Osteocyte (in vitro differentiated cells): ENCODE measurements around the gene GSPT2. TPM values are rescaled to one million over a fixed set of nuclear protein-coding genes. Genes with fewer than 3 reads are reported as not detected.

Source experiments
- DNase-seq: peaks from one replicate; pipeline ENCODE4 v3.0.0; 2021; ENCODE audit warnings: mixed read lengths; ENCODE audit not compliant: unreplicated experiment; ENCODE audit errors: extremely low spot score
- H3K27ac Mint-ChIP-seq: one replicate; pipeline ENCODE4 v1.8.0; 2021; ENCODE audit warnings: mild to moderate bottlenecking, mixed read lengths; ENCODE audit not compliant: unreplicated experiment
- H3K27me3 Mint-ChIP-seq: one replicate; pipeline ENCODE4 v1.8.0; 2021; ENCODE audit warnings: mixed read lengths; ENCODE audit not compliant: unreplicated experiment
- H3K36me3 Mint-ChIP-seq: one replicate; pipeline ENCODE4 v1.8.0; 2021; ENCODE audit warnings: mixed read lengths; ENCODE audit not compliant: unreplicated experiment
- H3K4me1 Mint-ChIP-seq: one replicate; pipeline ENCODE4 v1.8.0; 2021; ENCODE audit warnings: mixed read lengths; ENCODE audit not compliant: unreplicated experiment
- H3K4me3 Mint-ChIP-seq: one replicate; pipeline ENCODE4 v1.8.0; 2021; ENCODE audit warnings: mild to moderate bottlenecking, moderate library complexity, mixed read lengths; ENCODE audit not compliant: unreplicated experiment
- H3K9me3 Mint-ChIP-seq: one replicate; pipeline ENCODE4 v1.8.0; 2021; ENCODE audit warnings: mixed read lengths; ENCODE audit not compliant: unreplicated experiment
- total RNA-seq: library from RNA; stranded (reverse); gene quantifications from 2 replicates; pipeline ENCODE4 v1.2.1, GENCODE V29; 2021
- TF ChIP-seq, protein P1 (sequence below): fragments of 200-600 bp; sonication (generic); IDR thresholded peaks from 2 replicates; pipeline ENCODE4 v1.5.0; 2021; ENCODE audit warnings: antibody characterized with exemption, mild to moderate bottlenecking, moderate library complexity

GSPT2 gene
- total RNA-seq, 1 donor from 2014 or later = 15.3 TPM

- no peak overlapping the region for H3K4me3 Mint-ChIP-seq
- TF ChIP-seq, protein P1, sequence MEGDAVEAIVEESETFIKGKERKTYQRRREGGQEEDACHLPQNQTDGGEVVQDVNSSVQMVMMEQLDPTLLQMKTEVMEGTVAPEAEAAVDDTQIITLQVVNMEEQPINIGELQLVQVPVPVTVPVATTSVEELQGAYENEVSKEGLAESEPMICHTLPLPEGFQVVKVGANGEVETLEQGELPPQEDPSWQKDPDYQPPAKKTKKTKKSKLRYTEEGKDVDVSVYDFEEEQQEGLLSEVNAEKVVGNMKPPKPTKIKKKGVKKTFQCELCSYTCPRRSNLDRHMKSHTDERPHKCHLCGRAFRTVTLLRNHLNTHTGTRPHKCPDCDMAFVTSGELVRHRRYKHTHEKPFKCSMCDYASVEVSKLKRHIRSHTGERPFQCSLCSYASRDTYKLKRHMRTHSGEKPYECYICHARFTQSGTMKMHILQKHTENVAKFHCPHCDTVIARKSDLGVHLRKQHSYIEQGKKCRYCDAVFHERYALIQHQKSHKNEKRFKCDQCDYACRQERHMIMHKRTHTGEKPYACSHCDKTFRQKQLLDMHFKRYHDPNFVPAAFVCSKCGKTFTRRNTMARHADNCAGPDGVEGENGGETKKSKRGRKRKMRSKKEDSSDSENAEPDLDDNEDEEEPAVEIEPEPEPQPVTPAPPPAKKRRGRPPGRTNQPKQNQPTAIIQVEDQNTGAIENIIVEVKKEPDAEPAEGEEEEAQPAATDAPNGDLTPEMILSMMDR = no peak
- DNase-seq = no peak
- no peaks in the 10 kb centered on the region for H3K4me1 Mint-ChIP-seq
- no peaks in the 10 kb centered on the region for H3K36me3 Mint-ChIP-seq
- peaks cover 5% of the 10 kb centered on the region for H3K27me3 Mint-ChIP-seq
- no peak overlapping the region for H3K27ac Mint-ChIP-seq
- H3K9me3 Mint-ChIP-seq = no peaks in the 10 kb centered on the region
Measured at GRCh38 chrX:51760657-51761056, 17.4 kb downstream of the GSPT2 start.

- Mint-ChIP-seq H3K4me1 (no peaks in the 10 kb centered on the region), H3K9me3 (peaks cover 7% of the 10 kb centered on the region), H3K4me3 (no peak overlapping the region), H3K27ac (no peak overlapping the region), H3K27me3 (no peaks in the 10 kb centered on the region), H3K36me3 (no peaks in the 10 kb centered on the region)
- TF ChIP-seq, protein P1 = no peak
- no peak for DNase-seq
Measured at GRCh38 chrX:51766546-51766945, 23.3 kb downstream of the GSPT2 start.

GRCh38 chrX:51776851-51777250, 33.6 kb downstream of the GSPT2 start:
- Mint-ChIP-seq H3K27ac (no peak overlapping the region), H3K27me3 (peaks cover 16% of the 10 kb centered on the region), H3K4me3 (no peak overlapping the region), H3K36me3 (no peaks in the 10 kb centered on the region), H3K4me1 (no peaks in the 10 kb centered on the region), H3K9me3 (peaks cover 5% of the 10 kb centered on the region)
- TF ChIP-seq, protein P1 = no peak
- no peak for DNase-seq

DNA sequence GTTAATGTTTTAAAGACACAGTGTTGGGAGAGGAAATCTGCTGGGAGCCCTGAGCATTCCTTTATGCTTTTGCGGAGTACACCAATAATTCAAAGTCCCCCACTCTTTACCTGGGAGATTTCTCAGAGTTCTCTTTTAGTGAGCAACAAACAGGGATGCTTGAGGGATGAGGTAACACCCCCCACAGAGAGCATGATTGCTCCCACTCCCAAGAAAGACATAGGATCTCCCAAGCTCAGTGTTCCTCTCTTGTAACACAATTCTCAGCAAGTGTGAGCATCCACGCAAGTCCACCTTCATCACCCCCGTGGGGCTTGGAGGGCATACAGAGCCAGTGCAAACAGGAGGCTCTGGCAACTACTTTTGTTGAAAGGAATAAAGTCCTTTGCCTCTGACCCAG, 36.1 kb downstream of the GSPT2 start:
- TF ChIP-seq, protein P1 = no peak
- H3K27ac Mint-ChIP-seq = no peak overlapping the region
- peaks cover 5% of the 10 kb centered on the region for H3K9me3 Mint-ChIP-seq
- H3K4me1 Mint-ChIP-seq = no peaks in the 10 kb centered on the region
- H3K27me3 Mint-ChIP-seq = peaks cover 18% of the 10 kb centered on the region
- H3K4me3 Mint-ChIP-seq = no peak overlapping the region
- H3K36me3 Mint-ChIP-seq = no peaks in the 10 kb centered on the region
- no peak for DNase-seq

DNA sequence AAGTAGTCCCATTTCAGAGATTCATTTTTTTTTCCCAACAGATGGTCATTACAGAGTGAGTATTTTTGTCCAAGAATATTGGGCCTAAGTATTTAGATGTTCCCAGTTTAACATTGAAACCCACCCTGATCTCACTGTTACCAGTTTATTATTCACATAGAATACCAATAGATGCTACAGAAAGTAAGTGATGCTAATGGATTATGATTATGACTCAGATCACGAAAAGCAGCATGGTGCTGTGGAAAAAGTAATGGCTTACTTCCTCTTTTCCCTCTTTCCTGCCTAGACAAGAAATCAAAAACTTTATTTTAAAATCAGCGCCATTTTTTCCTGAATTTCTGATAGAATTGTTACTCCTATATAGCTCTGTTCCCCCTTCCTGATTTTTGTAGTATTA, 51.9 kb downstream of the GSPT2 start:
- Mint-ChIP-seq H3K9me3 (peaks cover 11% of the 10 kb centered on the region), H3K27me3 (peaks cover 14% of the 10 kb centered on the region), H3K36me3 (no peaks in the 10 kb centered on the region), H3K27ac (no peak overlapping the region), H3K4me1 (no peaks in the 10 kb centered on the region), H3K4me3 (no peak overlapping the region)
- DNase-seq = no peak
- TF ChIP-seq, protein P1 = no peak

Other genes starting within 250 kb of the GSPT2 start
- 10.6 and 12.8 TPM in 2 replicates for gene NUDT11, start 246.8 kb upstream of the GSPT2 start, total RNA-seq
- 0.18 TPM in 1 of 2 replicates, not detected in the other for gene CENPVL3, start 124.5 kb upstream of the GSPT2 start, total RNA-seq
- gene CENPVL2, start 60.6 kb upstream of the GSPT2 start, total RNA-seq = not detected in 2 replicates
- not detected in 2 replicates for gene CENPVL1, start 32.9 kb upstream of the GSPT2 start, total RNA-seq
- 396 and 401 TPM in 2 replicates for gene MAGED1, start 150.2 kb downstream of the GSPT2 start, total RNA-seq